HepG2 (cell line): ENCODE data around the gene FOXD2. TPM values are rescaled to one million over a fixed set of nuclear protein-coding genes. Genes with fewer than 3 reads are reported as not detected.

ENCODE experiments used
- BATF2 ChIP-seq: sonication (generic); formaldehyde crosslinking; IDR thresholded peaks from 2 replicates; pipeline ENCODE4 v1.8.0; 2022; ENCODE audit warnings: mild to moderate bottlenecking, missing genetic modification reagents, moderate library complexity
- CBFB ChIP-seq: sonication (generic); formaldehyde crosslinking; IDR thresholded peaks from 2 replicates; pipeline ENCODE4 v1.4.0; 2020; ENCODE audit warnings: missing genetic modification reagents
- CEBPZ ChIP-seq: IDR thresholded peaks from 2 replicates; pipeline ENCODE4 v1.6.1; 2012; ENCODE audit warnings: low read length, improper control_type of control experiment
- DBP ChIP-seq: sonication (generic); formaldehyde crosslinking; IDR thresholded peaks from 2 replicates; pipeline ENCODE4 v1.4.0; 2020; ENCODE audit warnings: missing genetic modification reagents; ENCODE audit errors: not compliant biosample characterization
- ELK4 ChIP-seq: sonication (generic); formaldehyde crosslinking; IDR thresholded peaks from 2 replicates; pipeline ENCODE4 v1.9.0; 2021; ENCODE audit warnings: missing genetic modification reagents, borderline replicate concordance
- GLMP ChIP-seq: sonication (generic); formaldehyde crosslinking; IDR thresholded peaks from 2 replicates; pipeline ENCODE4 v1.9.0; 2021; ENCODE audit warnings: missing genetic modification reagents, mild to moderate bottlenecking, borderline replicate concordance
- MED8 ChIP-seq: sonication (generic); formaldehyde crosslinking; IDR thresholded peaks from 2 replicates; pipeline ENCODE4 v1.8.1; 2023; ENCODE audit warnings: mild to moderate bottlenecking, missing genetic modification reagents; ENCODE audit not compliant: insufficient replicate concordance
- NFE2L2 ChIP-seq: fragments of 150-350 bp; IDR thresholded peaks from 2 replicates; pipeline ENCODE4 v1.6.1; 2014; ENCODE audit warnings: low read length
- THAP11 ChIP-seq: IDR thresholded peaks from 2 replicates; pipeline ENCODE4 v1.6.1; 2016; ENCODE audit warnings: missing biosample characterization, missing genetic modification reagents
- TRIM24 ChIP-seq: sonication (generic); formaldehyde crosslinking; IDR thresholded peaks from 2 replicates; pipeline ENCODE4 v1.8.0; 2022; ENCODE audit warnings: mild to moderate bottlenecking, missing genetic modification reagents
- ZNF20 ChIP-seq: sonication (generic); formaldehyde crosslinking; IDR thresholded peaks from 2 replicates; pipeline ENCODE4 v1.4.0; 2020; ENCODE audit warnings: mild to moderate bottlenecking, moderate library complexity, missing genetic modification reagents
- ZNF331 ChIP-seq: sonication (generic); formaldehyde crosslinking; IDR thresholded peaks from 2 replicates; pipeline ENCODE4 v1.4.0; 2020; ENCODE audit warnings: missing genetic modification reagents
- ZNF550 ChIP-seq: sonication (generic); formaldehyde crosslinking; IDR thresholded peaks from 2 replicates; pipeline ENCODE4 v1.4.0; 2020; ENCODE audit warnings: mild to moderate bottlenecking, missing genetic modification reagents, borderline replicate concordance
- ZNF574 ChIP-seq: sonication (generic); formaldehyde crosslinking; IDR thresholded peaks from 2 replicates; pipeline ENCODE4 v1.4.0; 2020; ENCODE audit warnings: missing genetic modification reagents
- ZNF614 ChIP-seq: IDR thresholded peaks from 2 replicates; pipeline ENCODE4 v1.6.1; 2018; ENCODE audit warnings: missing biosample characterization, missing genetic modification reagents, inconsistent platforms, borderline replicate concordance
- ZNF639 ChIP-seq: conservative IDR thresholded peaks from 2 replicates; pipeline ENCODE4 v1.6.1; 2018; ENCODE audit warnings: missing genetic modification reagents
- polyA plus RNA-seq, 8 experiments: library from polyadenylated mRNA; depleted of rRNA in 3 of 8; stranded (reverse) in 7 of 8; unstranded in 1 of 8; fragments of >200 nt; fragmentation: Illumina TruSeq in 4 of 8; extraction: Trizol in 4 of 8; gene quantifications; 2 replicates each; pipeline versions ENCODE4 v1.2.1 to v1.2.3, GENCODE V29; 2011 to 2016; ENCODE audit warnings: low read depth in 4 of 8, missing spikeins in 1 of 8, mixed read lengths in 1 of 8; ENCODE audit not compliant: insufficient read depth in 1 of 8
- total RNA-seq, 5 experiments: library from RNA; depleted of rRNA; stranded (reverse); fragments of >200 nt; fragmentation: Illumina TruSeq; extraction: Trizol; gene quantifications; 2 replicates each; pipeline ENCODE4 v1.2.3, GENCODE V29; 2016; ENCODE audit warnings: low read depth in 1 of 5

The FOXD2 gene
- total and polyA plus RNA-seq, 2 of the 13 experiments (the other 11 are each of a cell fraction or from before 2014, with no cell fraction given): 0.01 to 0.09 TPM

DNA sequence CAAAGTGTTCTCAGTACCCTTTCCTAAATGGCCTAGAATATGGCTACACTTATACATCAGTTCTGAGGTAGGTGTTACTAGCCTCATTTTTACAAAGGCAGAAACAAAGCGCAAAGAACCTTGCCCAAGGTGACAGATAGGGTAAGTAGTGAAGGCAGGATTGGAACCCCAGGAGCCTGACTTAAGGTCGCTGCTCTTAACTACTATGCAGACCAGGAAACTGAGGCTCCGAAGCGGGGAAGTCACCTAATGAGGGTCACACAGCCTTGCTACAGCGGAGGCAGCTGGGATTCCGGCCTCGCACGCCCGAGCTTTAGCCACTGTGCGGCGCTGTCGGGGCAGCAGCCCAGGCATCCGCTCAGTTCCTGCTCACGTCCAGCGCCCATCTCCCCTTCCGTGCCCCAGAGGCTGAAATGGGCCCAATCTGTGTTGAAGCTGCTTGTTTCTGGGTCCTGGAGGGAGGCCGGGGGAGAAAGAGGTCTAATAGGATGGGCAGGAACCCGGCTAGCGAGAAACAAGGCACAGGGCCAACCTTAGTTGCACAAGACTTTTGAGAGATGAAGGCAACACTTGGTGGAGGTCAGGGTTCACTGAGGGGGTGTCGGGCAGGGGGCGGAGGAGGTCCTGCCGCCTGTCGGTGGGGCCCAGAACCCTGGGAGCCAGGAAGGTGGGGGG lies 1.4 kb upstream of the FOXD2 start (continued):
- TF ChIP-seq ZNF574 (peak; percentile 63), NFE2L2 (no peak), DBP (CRISPR knock-in tag) (no peak), MED8 (CRISPR knock-in tag) (no peak), TRIM24 (no peak), ELK4 (CRISPR knock-in tag) (no peak), ZNF639 (CRISPR knock-in tag) (no peak), BATF2 (no peak), ZNF550 (CRISPR knock-in tag) (no peak), CBFB (no peak), GLMP (CRISPR knock-in tag) (no peak), ZNF20 (CRISPR knock-in tag) (no peak), THAP11 (no peak), CEBPZ (no peak), ZNF331 (no peak; the same call in 1 of the 2 replicates), ZNF614 (CRISPR knock-in tag) (no peak)
